Measurements from ENCODE around the gene HECTD1.
A peak's percentile ranks its signal among the peaks of the same experiment; 100 is the strongest.
"Not testable (repeated sequence)": the region's sequence is repeated elsewhere in the genome, so short reads cannot be mapped to it uniquely, and the experiment has no call there.

HECTD1 gene

GRCh38 chr14:31110872-31111271 lies 96.7 kb downstream of the HECTD1 start:
- DNase-seq (ENCODE audit: low read depth) = no peak
- no peak for TF ChIP-seq CTCF (IDR thresholded peaks at IDR 0.05; ENCODE audit: low read length, missing control alignments)
- H3K4me3 ChIP-seq (replicated peaks; ENCODE audit: low read depth, low read length) = no peak overlapping the region

GRCh38 chr14:31109257-31109656 lies 98.3 kb downstream of the HECTD1 start:
- no peak for TF ChIP-seq CTCF (IDR thresholded peaks at IDR 0.05; ENCODE audit: low read length, missing control alignments)
- DNase-seq (ENCODE audit: low read depth) = no peak
- no peak overlapping the region for H3K4me3 ChIP-seq (replicated peaks; ENCODE audit: low read depth, low read length)

- DNase-seq (ENCODE audit: low read depth) = no peak
- TF ChIP-seq CTCF (IDR thresholded peaks at IDR 0.05; ENCODE audit: low read length, missing control alignments) = no peak
- H3K4me3 ChIP-seq (replicated peaks; ENCODE audit: low read depth, low read length) = no peak overlapping the region
Observed at GRCh38 chr14:31106768-31107167, 100.8 kb downstream of the HECTD1 start.

GRCh38 chr14:31097081-31097480 lies 110.5 kb downstream of the HECTD1 start:
- DNase-seq (ENCODE audit: low read depth) = no peak

GRCh38 chr14:31096255-31096654 lies 111.3 kb downstream of the HECTD1 start:
- TF ChIP-seq CTCF (IDR thresholded peaks at IDR 0.05; ENCODE audit: low read length, missing control alignments) = no peak
- peak; percentile 26 for DNase-seq (ENCODE audit: low read depth)
- no peak overlapping the region for H3K4me3 ChIP-seq (replicated peaks; ENCODE audit: low read depth, low read length)

More at GRCh38 chr14:31097081-31097480, 110.5 kb downstream of the HECTD1 start:
- TF ChIP-seq CTCF (IDR thresholded peaks at IDR 0.05; ENCODE audit: low read length, missing control alignments) = no peak
- H3K4me3 ChIP-seq (replicated peaks; ENCODE audit: low read depth, low read length) = no peak overlapping the region

GRCh38 chr14:31095817-31096216 lies 111.8 kb downstream of the HECTD1 start:
- not testable (repeated sequence) for DNase-seq (ENCODE audit: low read depth); H3K4me3 ChIP-seq (replicated peaks; ENCODE audit: low read depth, low read length)

GRCh38 chr14:31093884-31094839 lies 113.4 kb downstream of the HECTD1 start:
- DNase-seq (ENCODE audit: low read depth); H3K4me3 ChIP-seq (replicated peaks; ENCODE audit: low read depth, low read length): not testable (repeated sequence)

GRCh38 chr14:31092160-31092708 lies 115.4 kb downstream of the HECTD1 start:
- no peak for DNase-seq (ENCODE audit: low read depth)
- no peak for TF ChIP-seq CTCF (IDR thresholded peaks at IDR 0.05; ENCODE audit: low read length, missing control alignments)
- no peak overlapping the region for H3K4me3 ChIP-seq (replicated peaks; ENCODE audit: low read depth, low read length)
